Natural killer cell (primary cell): ENCODE data around the gene DDX10. TPM values are rescaled to one million over a fixed set of nuclear protein-coding genes. Genes with fewer than 3 reads are reported as not detected.

Source experiments
- ATAC-seq, 3 donors: fragments of 150-1000 bp in 2 of 3; fragments of 200-7000 bp in 1 of 3; cut with Tn5 transposase; 1 replicate in 1 of 3; 2 replicates in 2 of 3; pipeline ENCODE4 v1.10.0; 2021; ENCODE audit warnings: mild to moderate bottlenecking in 2 of 3, moderate library complexity in 2 of 3
- DNase-seq, 2 donors: peaks; one replicate each; pipeline versions ENCODE4 v3.0.0 to v3.0.0-alpha.2; 2013 to 2021; ENCODE audit warnings: mixed read lengths in 1 of 2
- H3K27ac ChIP-seq: one replicate; pipeline ENCODE4 v1.5.1; 2013; ENCODE audit warnings: mild to moderate bottlenecking, low read length
- H3K27me3 ChIP-seq: one replicate; pipeline ENCODE4 v1.6.1; 2013; ENCODE audit warnings: low read length; ENCODE audit not compliant: control insufficient read depth, insufficient read depth
- H3K36me3 ChIP-seq: one replicate; pipeline ENCODE4 v1.6.1; 2013; ENCODE audit warnings: low read length; ENCODE audit not compliant: control insufficient read depth, insufficient read depth
- H3K4me1 ChIP-seq: one replicate; pipeline ENCODE4 v1.6.1; 2013; ENCODE audit warnings: low read length; ENCODE audit not compliant: control insufficient read depth, insufficient read depth
- H3K4me3 ChIP-seq: one replicate; pipeline ENCODE4 v1.5.1; 2013; ENCODE audit warnings: low read length
- H3K9me3 ChIP-seq: one replicate; pipeline ENCODE4 v1.6.1; 2013; ENCODE audit warnings: low read length; ENCODE audit not compliant: control insufficient read depth, insufficient read depth
- H3K27ac Mint-ChIP-seq, 2 donors: one replicate each; pipeline ENCODE4 v1.8.0; 2022; ENCODE audit warnings: mild to moderate bottlenecking in 2 of 2, mixed read lengths in 2 of 2, moderate library complexity in 1 of 2
- H3K27me3 Mint-ChIP-seq, 2 donors: one replicate each; pipeline ENCODE4 v1.8.0; 2022; ENCODE audit warnings: low read depth in 2 of 2, mixed read lengths in 2 of 2
- H3K36me3 Mint-ChIP-seq: one replicate; pipeline ENCODE4 v1.8.0; 2022; ENCODE audit warnings: mixed read lengths
- H3K4me1 Mint-ChIP-seq, 2 donors: one replicate each; pipeline ENCODE4 v1.8.0; 2022; ENCODE audit warnings: mixed read lengths in 2 of 2
- H3K4me3 Mint-ChIP-seq: one replicate; pipeline ENCODE4 v1.8.0; 2022; ENCODE audit warnings: mild to moderate bottlenecking, moderate library complexity, mixed read lengths
- H3K9me3 Mint-ChIP-seq, 2 donors: one replicate each; pipeline ENCODE4 v1.8.0; 2022; ENCODE audit warnings: mixed read lengths in 2 of 2
- CTCF ChIP-seq: fragments of 200-600 bp; IDR thresholded peaks from one replicate; pipeline ENCODE4 v1.8.0; 2022; ENCODE audit warnings: antibody characterized with exemption
- WGBS: methylation state at CpG from one replicate; pipeline ENCODE4 v1.1.7; 2013; ENCODE audit warnings: missing lambda C conversion rate; ENCODE audit not compliant: insufficient coverage; 5-methylcytosine and 5-hydroxymethylcytosine counted together
- intact Hi-C: fragments of 100-400 bp; cut with micrococcal nuclease; formaldehyde crosslinking; loops from one replicate; pipeline ENCODE4 v1.14.2; 2022
- total RNA-seq, 4 donors: library from RNA; stranded (reverse); fragments of 120-200 nt in 1 of 4; gene quantifications; one replicate each; pipeline versions ENCODE4 v1.2.3 to v1.2.4, GENCODE V29; 2013 to 2022

The DDX10 gene
- total RNA-seq, 3 donors from 2014 or later (not counting 1 experiment from before 2014, with no cell fraction given) = 23.4 to 30.9 (median 24.9) TPM

- WGBS = 100% methylated on average over 1 of the region's 1 CpG
- intact Hi-C loops = no loop called here
- no peaks in the 10 kb centered on the region for H3K9me3 Mint-ChIP-seq
- ATAC-seq = no peak
- no peaks in the 10 kb centered on the region for H3K4me1 Mint-ChIP-seq
- Histone ChIP-seq H3K27ac (no peak overlapping the region), H3K36me3 (peaks cover 11% of the 10 kb centered on the region), H3K9me3 (no peaks in the 10 kb centered on the region), H3K4me3 (no peak overlapping the region), H3K4me1 (no peaks in the 10 kb centered on the region), H3K27me3 (no peaks in the 10 kb centered on the region)
- H3K4me3 Mint-ChIP-seq = no peak overlapping the region
- H3K27me3 Mint-ChIP-seq = no peaks in the 10 kb centered on the region
- no peak overlapping the region for H3K27ac Mint-ChIP-seq
- H3K36me3 Mint-ChIP-seq = peaks cover 15% of the 10 kb centered on the region
- no peak for DNase-seq
- no peak for TF ChIP-seq CTCF
Measured at GRCh38 chr11:108939135-108939534, 274.3 kb downstream of the DDX10 start.

GRCh38 chr11:108943853-108944252, 279.0 kb downstream of the DDX10 start:
- TF ChIP-seq CTCF = no peak
- Histone ChIP-seq H3K36me3 (peaks cover 11% of the 10 kb centered on the region), H3K4me3 (no peak overlapping the region), H3K4me1 (peaks cover 3% of the 10 kb centered on the region), H3K27ac (no peak overlapping the region), H3K27me3 (no peaks in the 10 kb centered on the region), H3K9me3 (no peaks in the 10 kb centered on the region)
- ATAC-seq = no peak
- DNase-seq = no peak
- no peak overlapping the region for H3K4me3 Mint-ChIP-seq
- H3K27me3 Mint-ChIP-seq = peaks cover 0 to 2% of the 10 kb centered on the region in 2 donors
- H3K4me1 Mint-ChIP-seq = peaks cover 18 to 19% of the 10 kb centered on the region in 2 donors
- peaks cover 0 to 3% of the 10 kb centered on the region in 2 donors for H3K9me3 Mint-ChIP-seq
- intact Hi-C loops = no loop called here
- no peak overlapping the region for H3K27ac Mint-ChIP-seq
- WGBS = 95% methylated on average over 3 of the region's 4 CpGs
- H3K36me3 Mint-ChIP-seq = peaks cover 15% of the 10 kb centered on the region

- TF ChIP-seq CTCF = no peak
- Mint-ChIP-seq H3K4me3 (no peak overlapping the region), H3K9me3 (peaks cover 0 to 3% of the 10 kb centered on the region in 2 donors), H3K36me3 (peaks cover 15% of the 10 kb centered on the region), H3K27me3 (peaks cover 0 to 2% of the 10 kb centered on the region in 2 donors), H3K4me1 (peaks cover 18 to 19% of the 10 kb centered on the region in 2 donors), H3K27ac (no peak overlapping the region)
- Histone ChIP-seq H3K9me3 (no peaks in the 10 kb centered on the region), H3K4me1 (peaks cover 3% of the 10 kb centered on the region), H3K27me3 (no peaks in the 10 kb centered on the region), H3K36me3 (peaks cover 11% of the 10 kb centered on the region), H3K4me3 (no peak overlapping the region), H3K27ac (no peak overlapping the region)
- WGBS = 89% methylated on average over 6 of the region's 6 CpGs
- no peak for ATAC-seq
- no peak for DNase-seq
- intact Hi-C loops = no loop called here
Measured at GRCh38 chr11:108944471-108945178, 279.8 kb downstream of the DDX10 start.

GRCh38 chr11:108945341-108945740, 280.5 kb downstream of the DDX10 start:
- H3K36me3 Mint-ChIP-seq = peaks cover 8% of the 10 kb centered on the region
- peaks cover 0 to 2% of the 10 kb centered on the region in 2 donors for H3K27me3 Mint-ChIP-seq
- no peak overlapping the region for H3K27ac Mint-ChIP-seq
- peaks cover 0 to 3% of the 10 kb centered on the region in 2 donors for H3K9me3 Mint-ChIP-seq
- no peak overlapping the region for H3K4me3 Mint-ChIP-seq
- DNase-seq = no peak
- peaks cover 6% of the 10 kb centered on the region for H3K36me3 ChIP-seq
- H3K27me3 ChIP-seq = no peaks in the 10 kb centered on the region
- H3K9me3 ChIP-seq = no peaks in the 10 kb centered on the region
- intact Hi-C loops = no loop called here
- WGBS = 88% methylated on average over 3 of the region's 3 CpGs
- no peak overlapping the region for H3K27ac ChIP-seq
- no peak overlapping the region for H3K4me3 ChIP-seq
- peaks cover 18 to 19% of the 10 kb centered on the region in 2 donors for H3K4me1 Mint-ChIP-seq
- no peak for TF ChIP-seq CTCF
- no peak for ATAC-seq
- peaks cover 3% of the 10 kb centered on the region for H3K4me1 ChIP-seq
